H7 (cell line): ENCODE results near the gene ISY1. TPM values are rescaled to one million over a fixed set of nuclear protein-coding genes. Genes with fewer than 3 reads are reported as not detected.
"Not testable (repeated sequence)": the region's sequence is repeated elsewhere in the genome, so short reads cannot be mapped to it uniquely, and the experiment has no call there.

Experiments used
- DNase-seq: peaks from one replicate; pipeline ENCODE4 v3.0.0; 2012
- H3K27me3 ChIP-seq: 2 replicates; pipeline ENCODE4 v1.6.0; 2011; ENCODE audit warnings: mild to moderate bottlenecking, low read length; ENCODE audit not compliant: control insufficient read depth, insufficient read depth
- H3K36me3 ChIP-seq: replicated peaks from 2 replicates; pipeline ENCODE4 v1.5.1; 2011; ENCODE audit warnings: low read length; ENCODE audit not compliant: control insufficient read depth, insufficient read depth
- H3K4me3 ChIP-seq: 2 replicates; pipeline ENCODE4 v1.5.1; 2011; ENCODE audit warnings: low read depth, mild to moderate bottlenecking, control low read depth, low read length, moderate library complexity; ENCODE audit not compliant: insufficient read depth
- total RNA-seq: library from RNA; depleted of rRNA; stranded (reverse); fragments of >200 nt; shearing (Covaris generic); gene quantifications from 2 replicates; pipeline ENCODE4 v1.2.3, GENCODE V29; 2014; rRNA removed

Gene ISY1
- total RNA-seq, 1 experiment from 2014 or later, result 26.2 TPM

DNA sequence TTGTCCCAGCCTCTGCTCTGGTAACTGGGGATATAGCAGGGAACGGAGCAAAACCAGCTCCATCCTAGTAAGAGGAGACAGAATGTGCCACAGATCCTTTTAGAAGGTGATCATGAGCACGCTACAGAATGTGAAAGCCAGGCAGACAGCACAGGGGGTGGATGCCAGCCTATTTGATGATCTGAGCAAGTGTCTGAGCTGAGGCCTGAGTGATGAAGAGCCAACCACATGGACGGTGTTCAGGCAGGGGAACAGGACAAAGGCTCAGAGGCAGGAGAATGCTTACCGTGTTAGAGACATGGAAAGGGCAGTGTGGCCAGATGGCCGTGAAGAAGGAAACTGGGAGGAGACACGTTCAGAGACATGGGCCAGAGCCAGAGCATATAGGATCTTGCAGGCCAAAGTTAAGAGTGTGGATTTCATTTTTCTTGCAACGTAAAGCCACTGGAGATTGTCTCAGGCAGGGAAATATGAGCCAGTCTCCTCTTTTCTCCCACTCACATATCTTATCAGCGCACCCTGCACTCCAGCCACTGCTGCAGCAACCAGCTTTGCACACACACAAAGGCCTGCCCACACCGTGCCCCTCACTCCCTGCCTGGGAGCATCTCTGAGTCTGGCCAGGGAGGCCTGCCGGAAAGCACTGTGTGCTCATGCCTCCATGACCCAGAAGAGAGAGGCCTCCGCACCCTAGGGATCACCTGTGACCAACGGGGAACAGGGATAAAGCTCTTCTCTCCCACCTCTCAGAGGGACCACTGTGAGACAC lies 59.3 kb downstream of the ISY1 start:
- H3K4me3 ChIP-seq, result no peak overlapping the region
- peaks cover 2% of the 10 kb centered on the region for H3K36me3 ChIP-seq
- DNase-seq, result no peak
- no peaks in the 10 kb centered on the region for H3K27me3 ChIP-seq

DNA sequence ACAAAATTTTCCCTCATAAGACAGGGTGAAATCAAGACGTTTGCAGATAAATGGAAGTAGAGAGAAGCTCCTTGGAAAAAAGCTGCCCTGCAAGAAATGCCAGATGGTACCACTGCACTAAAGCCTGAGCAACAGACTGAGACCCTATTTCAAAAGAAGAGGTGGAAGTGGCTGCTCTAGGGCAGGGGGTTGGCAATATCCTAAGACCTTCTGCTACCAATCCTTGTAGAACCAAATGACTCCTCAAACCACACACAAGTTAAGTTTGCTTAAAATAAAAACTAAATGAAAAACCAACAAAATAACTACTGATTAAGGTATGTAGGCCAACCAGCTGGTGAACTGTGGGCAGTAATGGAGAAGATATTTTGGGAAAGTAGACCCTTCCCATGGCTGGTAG lies 60.6 kb downstream of the ISY1 start:
- H3K27me3 ChIP-seq, result no peaks in the 10 kb centered on the region
- H3K36me3 ChIP-seq, result no peaks in the 10 kb centered on the region
- DNase-seq, result no peak
- H3K4me3 ChIP-seq, result no peak overlapping the region

- peaks cover 5% of the 10 kb centered on the region for H3K36me3 ChIP-seq
- no peak overlapping the region for H3K4me3 ChIP-seq
- DNase-seq, result peak; percentile 26
- H3K27me3 ChIP-seq, result no peaks in the 10 kb centered on the region
Measured at GRCh38 chr3:129095285-129095684, 65.6 kb downstream of the ISY1 start.

- H3K27me3 ChIP-seq, DNase-seq, H3K36me3 ChIP-seq, H3K4me3 ChIP-seq: not testable (repeated sequence)
Measured at GRCh38 chr3:129088312-129088711, 72.6 kb downstream of the ISY1 start.

DNA sequence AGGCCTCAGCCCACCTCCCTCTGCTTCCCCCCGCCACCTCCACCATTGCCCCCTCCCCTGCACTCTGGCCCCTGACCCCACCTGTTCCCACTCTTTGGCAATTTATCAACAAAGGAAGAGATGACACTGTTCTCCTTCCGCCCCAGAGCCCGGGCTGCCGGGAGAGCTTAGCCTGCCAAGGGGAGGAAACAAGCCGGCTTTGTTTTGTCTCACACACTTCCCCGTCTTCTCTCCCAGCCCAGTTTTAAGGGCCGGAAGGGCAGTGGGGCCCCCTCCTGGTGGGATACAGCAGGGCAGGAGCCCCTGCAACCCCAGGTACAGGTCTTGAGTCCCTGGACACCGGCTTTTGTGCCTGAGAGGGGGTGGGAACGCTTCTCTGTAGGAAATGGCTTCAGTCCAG lies 73.0 kb downstream of the ISY1 start:
- not testable (repeated sequence) for H3K36me3 ChIP-seq, H3K27me3 ChIP-seq, DNase-seq, H3K4me3 ChIP-seq

DNA sequence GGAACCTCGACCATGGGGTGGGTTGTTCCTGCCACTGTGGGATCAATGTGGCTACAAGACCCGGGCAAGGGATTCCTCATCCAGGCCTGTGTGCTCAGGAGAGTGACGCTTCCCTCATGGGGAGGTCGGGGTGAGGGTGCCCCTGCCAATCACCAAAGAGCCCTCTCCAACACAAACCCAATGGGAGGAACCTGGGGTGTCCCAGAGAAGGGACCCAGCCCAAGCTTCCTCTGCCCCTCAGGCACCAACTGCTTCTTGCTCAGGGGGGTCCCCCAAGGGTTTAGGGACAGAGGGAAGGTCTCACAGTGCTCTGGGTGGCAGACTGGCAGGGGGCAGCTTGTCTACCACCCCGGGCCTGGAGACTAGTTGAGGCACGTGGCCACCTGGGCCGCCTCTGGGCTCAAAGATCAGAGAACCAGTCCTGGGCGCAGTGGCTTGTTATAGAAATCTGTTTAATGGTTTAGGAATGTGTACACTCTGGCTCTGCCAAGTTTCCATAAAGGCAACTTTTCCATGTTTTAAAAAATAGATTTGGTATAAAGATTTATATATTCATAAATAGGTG lies 73.6 kb downstream of the ISY1 start:
- H3K36me3 ChIP-seq, result peaks cover under 1% of the 10 kb centered on the region
- no peaks in the 10 kb centered on the region for H3K27me3 ChIP-seq
- H3K4me3 ChIP-seq, result no peak overlapping the region
- DNase-seq, result no peak

- no peak for DNase-seq
- Histone ChIP-seq H3K4me3 (no peak overlapping the region), H3K36me3 (no peaks in the 10 kb centered on the region), H3K27me3 (no peaks in the 10 kb centered on the region)
Measured at GRCh38 chr3:129085818-129086217, 75.0 kb downstream of the ISY1 start.

- H3K4me3 ChIP-seq, result no peak overlapping the region
- no peaks in the 10 kb centered on the region for H3K27me3 ChIP-seq
- H3K36me3 ChIP-seq, result no peaks in the 10 kb centered on the region
- no peak for DNase-seq
Measured at GRCh38 chr3:129085165-129085715, 75.6 kb downstream of the ISY1 start.

GRCh38 chr3:129084501-129084900 lies 76.4 kb downstream of the ISY1 start:
- H3K36me3 ChIP-seq, result no peaks in the 10 kb centered on the region
- DNase-seq, result no peak
- no peak overlapping the region for H3K4me3 ChIP-seq
- no peaks in the 10 kb centered on the region for H3K27me3 ChIP-seq

DNA sequence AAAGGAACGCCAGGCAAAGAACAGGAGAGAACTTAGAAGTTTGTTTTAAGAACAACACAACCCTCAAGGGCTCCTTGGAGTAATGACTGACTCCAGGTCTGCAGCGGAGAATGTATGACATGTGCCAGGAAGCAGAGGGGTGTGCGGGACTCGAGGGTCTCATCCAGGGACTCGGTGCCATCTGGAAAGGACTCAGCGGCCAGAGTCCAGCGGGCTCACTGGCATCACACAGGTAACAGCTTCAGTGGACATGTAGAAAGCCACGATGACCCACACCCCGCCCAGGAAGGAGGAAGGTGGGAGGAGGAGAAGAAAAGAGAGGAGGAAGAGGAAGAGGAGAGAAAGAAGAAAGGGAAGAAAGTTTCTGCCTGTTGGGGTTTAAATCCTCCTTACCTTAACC lies 78.8 kb downstream of the ISY1 start:
- no peak for DNase-seq
- Histone ChIP-seq H3K4me3 (no peak overlapping the region), H3K36me3 (no peaks in the 10 kb centered on the region), H3K27me3 (no peaks in the 10 kb centered on the region)

GRCh38 chr3:129081503-129081902 lies 79.4 kb downstream of the ISY1 start:
- no peak overlapping the region for H3K4me3 ChIP-seq
- H3K36me3 ChIP-seq, result no peaks in the 10 kb centered on the region
- no peak for DNase-seq
- H3K27me3 ChIP-seq, result no peaks in the 10 kb centered on the region

DNA sequence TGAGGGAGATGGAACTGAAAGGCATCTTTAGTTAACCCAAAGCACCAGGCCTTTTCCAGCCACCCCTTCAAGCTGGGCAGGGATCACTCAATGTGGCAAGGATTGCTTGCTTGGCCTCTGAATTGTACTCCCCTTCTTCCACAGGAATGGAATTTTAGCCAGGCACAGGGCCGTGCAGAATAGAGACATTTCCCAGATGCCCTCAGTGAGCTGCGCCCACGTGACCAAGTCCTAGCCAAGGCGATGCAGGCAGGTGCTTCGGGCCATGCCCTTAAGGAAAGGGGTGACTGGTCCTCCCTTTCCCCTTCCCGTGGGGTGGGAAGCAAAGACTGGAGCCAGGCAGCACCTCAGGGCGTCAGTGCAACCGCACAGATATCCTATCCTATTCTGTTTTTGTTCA lies 82.4 kb downstream of the ISY1 start:
- Histone ChIP-seq H3K27me3 (no peaks in the 10 kb centered on the region), H3K4me3 (no peak overlapping the region), H3K36me3 (no peaks in the 10 kb centered on the region)
- no peak for DNase-seq

Other genes starting within 250 kb of the ISY1 start
- gene CFAP92, start 167.0 kb downstream of the ISY1 start, total RNA-seq, result 0.87 and 1.7 TPM in 2 replicates
- 0.21 and 0.81 TPM in 2 replicates for gene EFCC1, start 159.8 kb downstream of the ISY1 start, total RNA-seq
- not detected in 2 replicates for gene GP9, start 100.3 kb downstream of the ISY1 start, total RNA-seq
- gene RAB43, start 39.3 kb downstream of the ISY1 start, total RNA-seq, result 31.9 and 39.4 TPM in 2 replicates
- gene CNBP, start 22.8 kb upstream of the ISY1 start, total RNA-seq, result 351 and 430 TPM in 2 replicates
- 138 TPM in 2 replicates for gene COPG1, start 88.5 kb upstream of the ISY1 start, total RNA-seq
- gene HMCES, start 117.8 kb upstream of the ISY1 start, total RNA-seq, result 28.1 and 32.0 TPM in 2 replicates